OCI-LY7 (cell line): ENCODE results near the gene NRXN2. TPM values are rescaled to one million over a fixed set of nuclear protein-coding genes. Genes with fewer than 3 reads are reported as not detected.

ENCODE experiments used
- BruUV-seq: library from RNA; stranded (reverse); fragments of 400-500 nt; replicated peaks from 2 replicates; lab custom pipeline; 2021; lab: Mats Ljungman, UMichigan
- CTCF ChIA-PET: fragments of 300-600 bp; sonication (Branson Sonifier 250); formaldehyde crosslinking; loops from one replicate; lab custom pipeline; 2022; ENCODE audit warnings: antibody characterized with exemption; ENCODE audit not compliant: unreplicated experiment; lab: Charles Lee
- POLR2A ChIA-PET: fragments of 300-600 bp; sonication (Branson Sonifier 250); formaldehyde crosslinking; loops from one replicate; lab custom pipeline; 2022; ENCODE audit warnings: antibody characterized with exemption; lab: Charles Lee
- DNase-seq: peaks from one replicate; pipeline ENCODE4 v3.0.0-alpha.2; 2015; ENCODE audit warnings: low spot score
- H2AFZ ChIP-seq: fragments of 200-600 bp; sonication (generic), shearing (Covaris generic); 2 replicates; pipeline ENCODE4 v1.6.1; 2014; ENCODE audit warnings: mild to moderate bottlenecking, antibody characterized with exemption, low read length, moderate library complexity
- H3K27ac ChIP-seq: fragments of 200-600 bp; sonication (generic); 2 replicates; pipeline ENCODE4 v1.5.1; 2014; ENCODE audit warnings: mixed run types, low read depth, mild to moderate bottlenecking, moderate library complexity, low read length, inconsistent platforms; ENCODE audit not compliant: poor library complexity, severe bottlenecking
- H3K36me3 ChIP-seq: fragments of 200-600 bp; sonication (generic); 2 replicates; pipeline ENCODE4 v1.6.1; 2014; ENCODE audit warnings: mild to moderate bottlenecking, antibody characterized with exemption, low read length, moderate library complexity, mixed read lengths; ENCODE audit not compliant: insufficient read depth
- H3K4me1 ChIP-seq: fragments of 200-600 bp; sonication (generic); 2 replicates; pipeline ENCODE4 v1.5.1; 2014; ENCODE audit warnings: mild to moderate bottlenecking, low read length; ENCODE audit not compliant: insufficient read depth, poor library complexity, severe bottlenecking
- H3K4me2 ChIP-seq: fragments of 200-600 bp; sonication (generic); 2 replicates; pipeline ENCODE4 v1.6.1; 2014; ENCODE audit warnings: mild to moderate bottlenecking, low read length
- H3K4me3 ChIP-seq: fragments of 200-600 bp; sonication (generic); 2 replicates; pipeline ENCODE4 v1.5.1; 2014; ENCODE audit warnings: mild to moderate bottlenecking, low read depth, low read length; ENCODE audit not compliant: poor library complexity, severe bottlenecking
- H3K79me2 ChIP-seq: fragments of 200-600 bp; sonication (generic); 2 replicates; pipeline ENCODE4 v1.6.1; 2016; ENCODE audit warnings: low read depth, mild to moderate bottlenecking, low read length, moderate library complexity, mixed read lengths; ENCODE audit not compliant: insufficient read depth
- H3K9me2 ChIP-seq: fragments of 200-600 bp; sonication (generic); 2 replicates; pipeline ENCODE4 v1.6.1; 2016; ENCODE audit warnings: mild to moderate bottlenecking, low read length, mixed read lengths; ENCODE audit not compliant: insufficient read depth
- H3K9me3 ChIP-seq: fragments of 200-600 bp; sonication (generic); 2 replicates; pipeline ENCODE4 v1.6.1; 2014; ENCODE audit warnings: mild to moderate bottlenecking, mixed run types, low read length, mixed read lengths
- H4K20me1 ChIP-seq: fragments of 200-600 bp; sonication (generic); 2 replicates; pipeline ENCODE4 v1.6.1; 2014; ENCODE audit warnings: mild to moderate bottlenecking, antibody characterized with exemption, low read length, moderate library complexity, mixed read lengths; ENCODE audit not compliant: insufficient read depth
- CTCF ChIP-seq: fragments of 200-600 bp; sonication (generic); conservative IDR thresholded peaks from 2 replicates; pipeline ENCODE4 v1.5.1; 2014; ENCODE audit warnings: mild to moderate bottlenecking, antibody characterized with exemption, low read length, moderate library complexity, mixed read lengths
- EZH2phosphoT487 ChIP-seq: fragments of 200-600 bp; sonication (generic); IDR thresholded peaks from 2 replicates; pipeline ENCODE4 v1.6.1; 2018; ENCODE audit warnings: low read depth, borderline replicate concordance, mild to moderate bottlenecking, mixed run types, antibody characterized with exemption, low read length, moderate library complexity, mixed read lengths
- intact Hi-C: fragments of 100-400 bp; cut with micrococcal nuclease; formaldehyde crosslinking; loops from one replicate; pipeline ENCODE4 v1.10.0; 2022; ENCODE audit not compliant: unreplicated experiment
- total RNA-seq, 2 experiments: library from RNA; depleted of rRNA in 1 of 2; stranded (reverse); fragments of >200 nt in 1 of 2; shearing (Covaris generic) in 1 of 2; gene quantifications; 2 replicates each; pipeline ENCODE4 v1.2.3, GENCODE V29; 2014 to 2022

NRXN2 gene
- total RNA-seq, 2 experiments from 2014 or later: 2.4 to 3.3 TPM

GRCh38 chr11:64739871-64740270, 16.9 kb upstream of the NRXN2 start:
- peaks cover 6% of the 10 kb centered on the region; the same call in 1 of the 2 replicates for H3K79me2 ChIP-seq
- no peak overlapping the region for H3K4me3 ChIP-seq
- H3K27ac ChIP-seq: no peak overlapping the region
- no peaks in the 10 kb centered on the region for H3K9me3 ChIP-seq
- DNase-seq: no peak
- no peaks in the 10 kb centered on the region for H3K9me2 ChIP-seq
- H3K4me2 ChIP-seq: no peak overlapping the region
- H4K20me1 ChIP-seq: 0 out of 2 replicates have a peak, but pooled peaks cover 7% of the 10 kb centered on the region
- ChIA-PET CTCF (no interaction called here), POLR2A (no interaction called here)
- TF ChIP-seq EZH2phosphoT487 (no peak), CTCF (no peak)
- peaks cover 18% of the 10 kb centered on the region for H3K4me1 ChIP-seq
- BruUV-seq: no TSS peak
- no peak overlapping the region for H2AFZ ChIP-seq
- H3K36me3 ChIP-seq: peaks cover 67% of the 10 kb centered on the region
- intact Hi-C loops: loop anchor here (5.0 kb wide), 2 partner anchors 53 to 137 kb away; partner anchors contain the start of gene EHD1

GRCh38 chr11:64736654-64737053, 13.7 kb upstream of the NRXN2 start:
- Histone ChIP-seq H3K27ac (no peak overlapping the region), H3K4me3 (no peak overlapping the region), H3K9me2 (no peaks in the 10 kb centered on the region), H2AFZ (no peak overlapping the region), H3K36me3 (peaks cover 91% of the 10 kb centered on the region), H3K4me2 (no peak overlapping the region), H3K9me3 (no peaks in the 10 kb centered on the region), H4K20me1 (no peaks in the 10 kb centered on the region), H3K4me1 (peaks cover 5% of the 10 kb centered on the region), H3K79me2 (no peaks in the 10 kb centered on the region)
- ChIA-PET POLR2A (no interaction called here), CTCF (no interaction called here)
- BruUV-seq: no TSS peak
- intact Hi-C loops: no loop called here
- DNase-seq: no peak
- TF ChIP-seq EZH2phosphoT487 (no peak), CTCF (no peak)

- CTCF ChIA-PET: no interaction called here
- Histone ChIP-seq H3K9me3 (no peaks in the 10 kb centered on the region), H3K79me2 (no peaks in the 10 kb centered on the region), H3K4me1 (no peaks in the 10 kb centered on the region), H3K4me3 (no peak overlapping the region), H3K36me3 (peaks cover 89% of the 10 kb centered on the region), H3K9me2 (no peaks in the 10 kb centered on the region), H3K4me2 (no peak overlapping the region), H3K27ac (no peak overlapping the region), H4K20me1 (no peaks in the 10 kb centered on the region), H2AFZ (no peak overlapping the region)
- DNase-seq: no peak
- POLR2A ChIA-PET: no interaction called here
- TF ChIP-seq CTCF (no peak), EZH2phosphoT487 (no peak)
- intact Hi-C loops: no loop called here
- BruUV-seq: no TSS peak
These were observed 12.8 kb upstream of the NRXN2 start for GRCh38 chr11:64735725-64736259.
